Naive thymus-derived CD8-positive, alpha-beta T cell (primary cell): Measurements from ENCODE around the gene STYXL2. TPM values are rescaled to one million over a fixed set of nuclear protein-coding genes. Genes with fewer than 3 reads are reported as not detected.
A peak's percentile ranks its signal among the peaks of the same experiment; 100 is the strongest.

Experiments used
- ATAC-seq, 2 donors: fragments of 150-1000 bp; cut with Tn5 transposase in 1 of 2; sonication (Bioruptor Pico), chemical (Tn5 transposase) in 1 of 2; 1 replicate in 1 of 2; 2 replicates in 1 of 2; pipeline ENCODE4 v1.10.0; 2021; ENCODE audit warnings: mild to moderate bottlenecking in 2 of 2, moderate library complexity in 2 of 2
- POLR2A ChIA-PET: fragments of 350-600 bp; sonication (Branson Sonifier 250); formaldehyde crosslinking; loops from one replicate; lab custom pipeline; 2021; ENCODE audit warnings: antibody characterized with exemption; lab: Charles Lee
- DNase-seq, 10 donors: peaks; one replicate each; pipeline versions ENCODE4 v3.0.0 to v3.0.0-alpha.2; 2020 to 2022
- H3K27ac Mint-ChIP-seq, 10 donors: one replicate each; pipeline ENCODE4 v1.8.0; 2020 to 2022; ENCODE audit warnings: mild to moderate bottlenecking in 10 of 10, mixed read lengths in 10 of 10, moderate library complexity in 4 of 10, inconsistent platforms in 1 of 10
- H3K27me3 Mint-ChIP-seq, 5 donors: one replicate each; pipeline ENCODE4 v1.8.0; 2021 to 2022; ENCODE audit warnings: mixed read lengths in 5 of 5
- H3K36me3 Mint-ChIP-seq, 3 donors: one replicate each; pipeline ENCODE4 v1.8.0; 2020 to 2022; ENCODE audit warnings: mixed read lengths in 3 of 3, mild to moderate bottlenecking in 2 of 3, inconsistent platforms in 1 of 3
- H3K4me1 Mint-ChIP-seq, 4 donors: one replicate each; pipeline ENCODE4 v1.8.0; 2021 to 2022; ENCODE audit warnings: mixed read lengths in 4 of 4
- H3K4me3 Mint-ChIP-seq, 10 donors: one replicate each; pipeline ENCODE4 v1.8.0; 2020 to 2022; ENCODE audit warnings: mild to moderate bottlenecking in 10 of 10, mixed read lengths in 10 of 10, moderate library complexity in 6 of 10, inconsistent platforms in 1 of 10
- H3K9me3 Mint-ChIP-seq, 9 donors: one replicate each; pipeline ENCODE4 v1.8.0; 2020 to 2022; ENCODE audit warnings: mixed read lengths in 9 of 9, mild to moderate bottlenecking in 3 of 9, inconsistent platforms in 1 of 9, moderate library complexity in 1 of 9
- polyA plus RNA-seq, 3 donors: library from polyadenylated mRNA; unstranded; fragments of 300-500 nt; fragmentation: Illumina TruSeq; gene quantifications; one replicate each; pipeline ENCODE4 v1.2.3, GENCODE V29; 2021
- total RNA-seq, 8 experiments: library from RNA in 2 of 8; stranded (reverse) in 2 of 8; gene quantifications; one replicate each; pipeline ENCODE4 v1.2.3 and lab custom pipeline; 2021 to 2026

STYXL2 gene
- total and polyA plus RNA-seq, 5 experiments from 2014 or later, result not detected

- Mint-ChIP-seq H3K4me3 (no peak overlapping the region), H3K36me3 (peaks cover 0 to 5% (median 3%) of the 10 kb centered on the region in 3 donors), H3K27ac (peak overlapping the region in 1 of 10 donors; percentile 10), H3K9me3 (peaks cover 0 to 9% (median 6%) of the 10 kb centered on the region in 9 donors), H3K4me1 (peaks cover 3 to 13% (median 5%) of the 10 kb centered on the region in 4 donors), H3K27me3 (peaks cover 0 to 4% (median 0%) of the 10 kb centered on the region in 5 donors)
- POLR2A ChIA-PET, result no interaction called here
- ATAC-seq (no peak), DNase-seq (no peak)
These were observed 21.8 kb downstream of the STYXL2 start for GRCh38 chr1:167115655-167116054.

GRCh38 chr1:167116174-167116573 lies 22.3 kb downstream of the STYXL2 start:
- Mint-ChIP-seq H3K4me3 (no peak overlapping the region), H3K36me3 (no peaks in the 10 kb centered on the region), H3K27me3 (peaks cover 0 to 4% (median 0%) of the 10 kb centered on the region in 5 donors), H3K27ac (peak overlapping the region in 1 of 10 donors; percentile 51), H3K9me3 (peaks cover 0 to 4% (median under 1%) of the 10 kb centered on the region in 9 donors), H3K4me1 (peaks cover 0 to 11% (median 1%) of the 10 kb centered on the region in 4 donors)
- DNase-seq (no peak), ATAC-seq (no peak)
- POLR2A ChIA-PET, result no interaction called here

- Mint-ChIP-seq H3K4me1 (peaks cover 0 to 17% (median 6%) of the 10 kb centered on the region in 4 donors), H3K9me3 (no peaks in the 10 kb centered on the region), H3K27me3 (peaks cover 0 to 4% (median 0%) of the 10 kb centered on the region in 5 donors), H3K36me3 (no peaks in the 10 kb centered on the region), H3K4me3 (no peak overlapping the region), H3K27ac (peak overlapping the region in 1 of 10 donors; percentile 70)
- DNase-seq (no peak), ATAC-seq (no peak)
- POLR2A ChIA-PET, result no interaction called here
These were observed 23.4 kb downstream of the STYXL2 start for GRCh38 chr1:167117225-167117624.

GRCh38 chr1:167118188-167118587 lies 24.3 kb downstream of the STYXL2 start:
- no peak for DNase-seq
- H3K36me3 Mint-ChIP-seq, result no peaks in the 10 kb centered on the region
- no peak for ATAC-seq
- H3K4me1 Mint-ChIP-seq, result peaks cover 0 to 17% (median 7%) of the 10 kb centered on the region in 4 donors
- H3K27ac Mint-ChIP-seq, result no peak overlapping the region
- no peaks in the 10 kb centered on the region for H3K9me3 Mint-ChIP-seq
- H3K27me3 Mint-ChIP-seq, result peaks cover 0 to 4% (median 0%) of the 10 kb centered on the region in 5 donors
- POLR2A ChIA-PET, result no interaction called here
- no peak overlapping the region for H3K4me3 Mint-ChIP-seq

GRCh38 chr1:167119696-167120095 lies 25.8 kb downstream of the STYXL2 start:
- ATAC-seq (no peak), DNase-seq (no peak)
- Mint-ChIP-seq H3K36me3 (no peaks in the 10 kb centered on the region), H3K27ac (peak overlapping the region in 1 of 10 donors; percentile 39), H3K27me3 (peaks cover 0 to 4% (median 0%) of the 10 kb centered on the region in 5 donors), H3K9me3 (no peaks in the 10 kb centered on the region), H3K4me1 (peaks cover 0 to 14% (median 7%) of the 10 kb centered on the region in 4 donors), H3K4me3 (no peak overlapping the region)
- POLR2A ChIA-PET, result interaction anchor here (1.0 kb wide), 1 partner anchor 11 kb away, joined by 3 read pairs; no protein-coding TSS in a partner anchor

GRCh38 chr1:167120899-167121298 lies 27.0 kb downstream of the STYXL2 start:
- H3K9me3 Mint-ChIP-seq, result no peaks in the 10 kb centered on the region
- POLR2A ChIA-PET, result interaction anchor here (0.7 to 1.3 kb wide), 4 partner anchors 17 to 99 kb away, joined by 3 to 4 read pairs (median 3); no protein-coding TSS in a partner anchor

GRCh38 chr1:167121375-167122120 lies 27.7 kb downstream of the STYXL2 start:
- H3K27me3 Mint-ChIP-seq, result peaks cover 3 to 13% (median 9%) of the 10 kb centered on the region in 5 donors
- peak overlapping the region in 5 of 10 donors; percentile 25 to 88 (median 69) for H3K27ac Mint-ChIP-seq
- POLR2A ChIA-PET, result interaction anchor here (0.7 to 1.3 kb wide), 3 partner anchors 18 to 98 kb away, joined by 3 read pairs; no protein-coding TSS in a partner anchor
- H3K36me3 Mint-ChIP-seq, result no peaks in the 10 kb centered on the region
- H3K4me1 Mint-ChIP-seq, result peaks cover 0 to 14% (median 7%) of the 10 kb centered on the region in 4 donors
- H3K4me3 Mint-ChIP-seq, result peak overlapping the region; percentile 79 to 93 (median 89)
- peak; percentile 6 to 68 (median 33) for DNase-seq
- no peaks in the 10 kb centered on the region for H3K9me3 Mint-ChIP-seq
- peak; percentile 83 to 89 for ATAC-seq

More at GRCh38 chr1:167120899-167121298, 27.0 kb downstream of the STYXL2 start:
- Mint-ChIP-seq H3K4me3 (peak overlapping the region; percentile 79 to 93 (median 89)), H3K27me3 (peaks cover 0 to 7% (median 5%) of the 10 kb centered on the region in 5 donors), H3K27ac (peak overlapping the region in 4 of 10 donors; percentile 34 to 88 (median 58)), H3K4me1 (peaks cover 0 to 14% (median 7%) of the 10 kb centered on the region in 4 donors), H3K36me3 (no peaks in the 10 kb centered on the region)
- DNase-seq, result peak in 4 of 10 donors; percentile 9 to 49 (median 22)
- peak; percentile 47 to 53 for ATAC-seq

GRCh38 chr1:167122121-167122480 lies 28.2 kb downstream of the STYXL2 start:
- Mint-ChIP-seq H3K27me3 (peaks cover 4 to 19% (median 13%) of the 10 kb centered on the region in 5 donors), H3K9me3 (no peaks in the 10 kb centered on the region), H3K4me1 (peaks cover 0 to 14% (median 7%) of the 10 kb centered on the region in 4 donors), H3K4me3 (peak overlapping the region; percentile 57 to 93 (median 89)), H3K36me3 (no peaks in the 10 kb centered on the region), H3K27ac (peak overlapping the region in 5 of 10 donors; percentile 12 to 69 (median 34))
- no peak for DNase-seq
- POLR2A ChIA-PET, result no interaction called here
- ATAC-seq, result no peak

- Mint-ChIP-seq H3K27me3 (peaks cover 9 to 23% (median 18%) of the 10 kb centered on the region in 5 donors), H3K9me3 (no peaks in the 10 kb centered on the region), H3K27ac (peak overlapping the region in 4 of 10 donors; percentile 18 to 79 (median 43)), H3K4me1 (peaks cover 0 to 14% (median 8%) of the 10 kb centered on the region in 4 donors), H3K36me3 (no peaks in the 10 kb centered on the region), H3K4me3 (peak overlapping the region in 5 of 10 donors; percentile 7 to 90 (median 15))
- ATAC-seq (no peak), DNase-seq (no peak)
- POLR2A ChIA-PET, result no interaction called here
These were observed 28.7 kb downstream of the STYXL2 start for GRCh38 chr1:167122568-167122967.

- H3K9me3 Mint-ChIP-seq, result no peaks in the 10 kb centered on the region
- ATAC-seq (no peak), DNase-seq (no peak)
- POLR2A ChIA-PET, result interaction anchor here (1.0 to 1.3 kb wide), 3 partner anchors 21 to 94 kb away, joined by 3 to 4 read pairs (median 3); no protein-coding TSS in a partner anchor
- H3K4me1 Mint-ChIP-seq, result peaks cover 0 to 7% (median 5%) of the 10 kb centered on the region in 4 donors
- H3K27ac Mint-ChIP-seq, result no peak overlapping the region
- no peaks in the 10 kb centered on the region for H3K36me3 Mint-ChIP-seq
- peaks cover 14 to 32% (median 25%) of the 10 kb centered on the region in 5 donors for H3K27me3 Mint-ChIP-seq
- H3K4me3 Mint-ChIP-seq, result no peak overlapping the region
These were observed 32.4 kb downstream of the STYXL2 start for GRCh38 chr1:167126317-167126716.

GRCh38 chr1:167126811-167127210 lies 32.9 kb downstream of the STYXL2 start:
- POLR2A ChIA-PET, result interaction anchor here (1.1 kb wide), 1 partner anchor 93 kb away, joined by 3 read pairs; no protein-coding TSS in a partner anchor
- no peaks in the 10 kb centered on the region for H3K36me3 Mint-ChIP-seq
- peak overlapping the region in 1 of 10 donors; percentile 86 for H3K27ac Mint-ChIP-seq

GRCh38 chr1:167127236-167127635 lies 33.4 kb downstream of the STYXL2 start:
- H3K36me3 Mint-ChIP-seq, result no peaks in the 10 kb centered on the region
- no peak for DNase-seq
- peaks cover 17 to 34% (median 25%) of the 10 kb centered on the region in 5 donors for H3K27me3 Mint-ChIP-seq
- ATAC-seq, result no peak
- POLR2A ChIA-PET, result interaction anchor here (1.1 kb wide), 1 partner anchor 93 kb away, joined by 3 read pairs; no protein-coding TSS in a partner anchor
- peak overlapping the region in 3 of 10 donors; percentile 27 to 86 (median 29) for H3K27ac Mint-ChIP-seq
- no peak overlapping the region for H3K4me3 Mint-ChIP-seq
- H3K9me3 Mint-ChIP-seq, result no peaks in the 10 kb centered on the region
- peaks cover 0 to 2% (median under 1%) of the 10 kb centered on the region in 4 donors for H3K4me1 Mint-ChIP-seq

More at GRCh38 chr1:167126811-167127210, 32.9 kb downstream of the STYXL2 start:
- DNase-seq (no peak), ATAC-seq (no peak)
- H3K4me1 Mint-ChIP-seq, result peaks cover 0 to 4% (median 2%) of the 10 kb centered on the region in 4 donors
- H3K9me3 Mint-ChIP-seq, result no peaks in the 10 kb centered on the region
- H3K27me3 Mint-ChIP-seq, result peaks cover 17 to 32% (median 25%) of the 10 kb centered on the region in 5 donors
- no peak overlapping the region for H3K4me3 Mint-ChIP-seq
